ENCODE data around the gene ZCCHC7.

Gene ZCCHC7

GRCh38 chr9:37094751-37095150 lies 25.6 kb upstream of the ZCCHC7 start:
- no peak overlapping the region for H3K4me3 ChIP-seq (ENCODE audit: low read depth, low read length)
- TF ChIP-seq CTCF (IDR thresholded peaks at IDR 0.05; ENCODE audit: insufficient read depth, low read depth, low read length, missing control alignments): no peak
- no peak for DNase-seq (ENCODE audit: low read depth)

- DNase-seq (ENCODE audit: low read depth): no peak
- no peak overlapping the region for H3K4me3 ChIP-seq (ENCODE audit: low read depth, low read length)
- TF ChIP-seq CTCF (IDR thresholded peaks at IDR 0.05; ENCODE audit: insufficient read depth, low read depth, low read length, missing control alignments): no peak
Observed at GRCh38 chr9:37096628-37097027, 23.7 kb upstream of the ZCCHC7 start.

GRCh38 chr9:37097294-37097693 lies 23.1 kb upstream of the ZCCHC7 start:
- H3K4me3 ChIP-seq (ENCODE audit: low read depth, low read length): no peak overlapping the region
- TF ChIP-seq CTCF (IDR thresholded peaks at IDR 0.05; ENCODE audit: insufficient read depth, low read depth, low read length, missing control alignments): no peak
- no peak for DNase-seq (ENCODE audit: low read depth)

GRCh38 chr9:37100327-37100726 lies 20.0 kb upstream of the ZCCHC7 start:
- H3K4me3 ChIP-seq (ENCODE audit: low read depth, low read length): no peak overlapping the region
- no peak for DNase-seq (ENCODE audit: low read depth)
- TF ChIP-seq CTCF (IDR thresholded peaks at IDR 0.05; ENCODE audit: insufficient read depth, low read depth, low read length, missing control alignments): no peak

- TF ChIP-seq CTCF (IDR thresholded peaks at IDR 0.05; ENCODE audit: insufficient read depth, low read depth, low read length, missing control alignments): no peak
- DNase-seq (ENCODE audit: low read depth): no peak
- H3K4me3 ChIP-seq (ENCODE audit: low read depth, low read length): no peak overlapping the region
Observed at GRCh38 chr9:37100741-37101140, 19.6 kb upstream of the ZCCHC7 start.

- H3K4me3 ChIP-seq (ENCODE audit: low read depth, low read length): no peak overlapping the region
- DNase-seq (ENCODE audit: low read depth): no peak
- TF ChIP-seq CTCF (IDR thresholded peaks at IDR 0.05; ENCODE audit: insufficient read depth, low read depth, low read length, missing control alignments): no peak
Observed at GRCh38 chr9:37102486-37102885, 17.9 kb upstream of the ZCCHC7 start.

GRCh38 chr9:37104183-37104889 lies 16.0 kb upstream of the ZCCHC7 start:
- H3K4me3 ChIP-seq (ENCODE audit: low read depth, low read length): no peak overlapping the region
- no peak for TF ChIP-seq CTCF (IDR thresholded peaks at IDR 0.05; ENCODE audit: insufficient read depth, low read depth, low read length, missing control alignments)
- peak; percentile 45 for DNase-seq (ENCODE audit: low read depth)
